HFFc6 (cell line): ENCODE measurements around the gene ZNF853. TPM values are rescaled to one million over a fixed set of nuclear protein-coding genes. Genes with fewer than 3 reads are reported as not detected.

Experiments
- DNase-seq: peaks from one replicate; pipeline ENCODE4 v3.0.0-alpha.2; 2018
- H3K27ac Mint-ChIP-seq: 2 replicates; pipeline ENCODE4 v1.8.0; 2020; ENCODE audit warnings: mild to moderate bottlenecking, mixed read lengths
- H3K27me3 Mint-ChIP-seq: 2 replicates; pipeline ENCODE4 v1.8.0; 2021; ENCODE audit warnings: mild to moderate bottlenecking, moderate library complexity, mixed read lengths; ENCODE audit not compliant: insufficient read depth
- H3K36me3 Mint-ChIP-seq: 2 replicates; pipeline ENCODE4 v1.8.0; 2021; ENCODE audit warnings: low read depth, mixed read lengths
- H3K4me1 Mint-ChIP-seq: 2 replicates; pipeline ENCODE4 v1.8.0; 2020; ENCODE audit warnings: low read depth, mixed read lengths
- H3K4me3 Mint-ChIP-seq: 2 replicates; pipeline ENCODE4 v1.8.0; 2020; ENCODE audit warnings: mild to moderate bottlenecking, moderate library complexity, mixed read lengths
- H3K9me3 Mint-ChIP-seq: 2 replicates; pipeline ENCODE4 v1.8.0; 2020; ENCODE audit warnings: mild to moderate bottlenecking, mixed read lengths
- CTCF ChIP-seq: fragments of 200-600 bp; sonication (generic); IDR thresholded peaks from 2 replicates; pipeline ENCODE4 v1.5.0; 2021; ENCODE audit warnings: antibody characterized with exemption, mild to moderate bottlenecking
- long read RNA-seq: library from polyadenylated mRNA; unstranded; transcript quantifications from one replicate; pipeline ENCODE4 v2.0.0, GENCODE V29; 2019
- total RNA-seq, 6 experiments: library from RNA; stranded (reverse); fragmentation: NEBNext Ultra II Directional; extraction: Animal tissue kit (Norgen Biotek cat#: 25700); gene quantifications; 2 replicates in 1 of 6; 3 replicates in 5 of 6; pipeline ENCODE4 v1.2.3, GENCODE V29; 2021

Gene ZNF853
- under 1 TPM in 3 of 6 experiments, not detected in 3; 0.05 to 0.07 (median 0.06) TPM for total RNA-seq
- long read RNA-seq: 0 reads

DNA sequence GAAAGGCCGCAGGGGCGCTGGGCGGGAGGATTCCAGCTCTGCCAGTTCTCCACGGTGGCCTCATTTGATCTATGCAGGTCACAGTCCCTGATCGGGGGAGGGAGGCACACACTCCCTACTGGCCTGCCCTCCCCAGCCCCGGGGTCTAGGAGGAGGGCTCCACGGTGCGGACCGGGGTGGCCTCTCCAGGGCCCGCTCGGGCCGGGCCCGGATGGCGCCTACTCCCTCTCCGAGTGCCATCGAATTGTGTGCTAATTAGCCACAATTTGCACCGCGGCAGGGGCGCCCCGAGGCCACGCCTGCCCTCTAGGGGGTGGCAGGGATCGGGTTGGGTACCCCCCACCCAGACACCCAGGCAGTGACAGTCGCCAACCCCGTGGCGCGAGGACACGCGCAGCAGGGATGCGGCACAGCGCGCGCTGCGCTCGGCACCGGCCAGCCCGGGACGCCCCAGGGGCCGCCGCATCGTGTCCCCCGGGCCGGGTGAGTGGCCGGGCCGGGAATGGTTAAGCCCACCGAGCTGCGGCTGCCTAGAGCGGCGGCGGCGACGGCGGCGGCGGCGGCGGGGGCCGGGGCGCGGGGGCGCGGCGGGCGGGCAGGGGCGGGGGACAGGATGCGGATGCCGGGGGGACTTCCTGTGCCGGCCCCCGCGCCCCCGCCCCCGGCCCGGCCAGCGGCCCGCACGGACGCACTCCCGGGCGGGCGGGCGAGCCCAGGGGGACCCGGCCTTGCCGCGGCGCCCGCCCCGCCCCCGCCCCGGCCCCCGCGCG, at the start of gene ZNF853:
Gene ZNF853 (plus strand): TSS at position 658 of the 770 bp plus-strand sequence. CDS start 565 bp downstream, outside the sequence.
- no peak for TF ChIP-seq CTCF
- Mint-ChIP-seq H3K27me3 (peaks cover 37% of the 10 kb centered on the region), H3K9me3 (no peaks in the 10 kb centered on the region), H3K36me3 (no peaks in the 10 kb centered on the region), H3K4me3 (no peak within 1 kb of the TSS), H3K27ac (no peak within 1 kb of the TSS), H3K4me1 (no peaks in the 10 kb centered on the region)
- DNase-seq: no peak

DNA sequence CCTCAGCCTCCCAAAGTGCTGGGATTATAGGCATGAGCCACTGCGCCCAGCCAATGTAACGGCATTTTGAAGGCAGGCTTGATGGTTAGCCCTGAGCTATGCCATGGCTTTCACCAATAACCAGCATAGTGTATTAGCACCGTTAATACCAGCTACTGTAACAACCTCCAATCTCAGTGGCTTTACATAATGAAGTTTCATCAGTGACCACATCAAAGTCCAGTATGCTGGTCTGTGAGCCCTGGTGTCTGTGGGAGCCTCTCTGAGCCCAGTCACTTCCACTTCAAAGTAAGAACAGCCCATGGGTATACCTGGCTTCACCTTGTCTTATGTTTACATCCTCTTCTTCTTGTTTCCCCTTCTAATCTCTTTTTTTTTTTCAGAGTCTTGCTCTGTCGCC, 49.8 kb upstream of the ZNF853 start:
- Mint-ChIP-seq H3K4me3 (no peak overlapping the region), H3K9me3 (peaks cover 9% of the 10 kb centered on the region; the same call in 1 of the 2 replicates), H3K27ac (no peak overlapping the region), H3K4me1 (no peaks in the 10 kb centered on the region), H3K36me3 (no peaks in the 10 kb centered on the region), H3K27me3 (peaks cover 14% of the 10 kb centered on the region)
- no peak for DNase-seq
- no peak for TF ChIP-seq CTCF

- H3K27me3 Mint-ChIP-seq: peaks cover 14% of the 10 kb centered on the region
- peaks cover 9% of the 10 kb centered on the region; the same call in 1 of the 2 replicates for H3K9me3 Mint-ChIP-seq
- DNase-seq: no peak
- no peaks in the 10 kb centered on the region for H3K4me1 Mint-ChIP-seq
- H3K4me3 Mint-ChIP-seq: no peak overlapping the region
- H3K27ac Mint-ChIP-seq: no peak overlapping the region
- H3K36me3 Mint-ChIP-seq: no peaks in the 10 kb centered on the region
- TF ChIP-seq CTCF: no peak
Measured at GRCh38 chr7:6567886-6568285, 47.5 kb upstream of the ZNF853 start.

- Mint-ChIP-seq H3K27me3 (peaks cover 10% of the 10 kb centered on the region; the same call in 1 of the 2 replicates), H3K4me1 (no peaks in the 10 kb centered on the region), H3K9me3 (peaks cover 9% of the 10 kb centered on the region; the same call in 1 of the 2 replicates), H3K36me3 (no peaks in the 10 kb centered on the region), H3K4me3 (no peak overlapping the region), H3K27ac (no peak overlapping the region)
- no peak for DNase-seq
- no peak for TF ChIP-seq CTCF
Measured at GRCh38 chr7:6571160-6571779, 44.1 kb upstream of the ZNF853 start.

DNA sequence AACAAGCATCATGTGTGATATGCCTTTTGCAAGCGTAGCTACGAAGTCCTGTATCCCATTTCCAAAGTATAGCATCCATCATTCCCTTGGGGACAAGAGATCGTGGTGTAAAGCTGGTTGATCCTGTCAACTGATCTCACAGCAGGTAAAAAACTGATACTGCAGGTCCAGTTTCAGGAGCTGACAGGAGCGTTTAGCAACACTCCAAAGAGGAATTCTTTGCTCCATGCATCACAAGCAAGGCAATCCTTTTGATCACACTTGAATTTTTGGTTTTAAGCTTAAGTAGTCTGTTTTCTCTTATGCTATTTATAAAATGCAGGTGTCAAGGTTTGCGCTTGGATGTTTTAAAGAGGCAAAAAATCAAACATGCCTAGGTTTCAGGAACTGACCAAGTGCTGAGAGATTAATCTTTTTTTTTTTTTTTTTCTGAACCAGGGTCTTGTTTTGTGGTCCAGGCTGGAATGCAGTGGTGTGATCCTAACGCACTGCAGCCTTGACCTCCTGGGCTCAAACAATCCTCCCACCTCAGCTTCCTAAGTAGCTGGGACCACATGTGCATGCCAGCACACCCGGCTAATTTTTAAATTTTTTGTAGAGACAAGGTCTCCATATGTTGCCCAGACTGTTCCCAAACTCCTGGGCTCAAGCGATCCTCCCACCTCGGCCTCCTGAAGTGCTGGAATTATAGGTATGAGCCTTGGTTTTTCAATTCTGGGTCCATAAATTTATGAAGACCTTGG, 40.0 kb upstream of the ZNF853 start:
- TF ChIP-seq CTCF: no peak
- peak overlapping the region; percentile 14; the same call in 1 of the 2 replicates for H3K4me3 Mint-ChIP-seq
- DNase-seq: no peak
- no peaks in the 10 kb centered on the region for H3K36me3 Mint-ChIP-seq
- peaks cover 9% of the 10 kb centered on the region; the same call in 1 of the 2 replicates for H3K27me3 Mint-ChIP-seq
- H3K9me3 Mint-ChIP-seq: no peaks in the 10 kb centered on the region
- H3K27ac Mint-ChIP-seq: no peak overlapping the region
- peaks cover 14% of the 10 kb centered on the region for H3K4me1 Mint-ChIP-seq
